Adrenal gland (tissue), 12 donors: Measurements from ENCODE around the gene SNAPC4. TPM values are rescaled to one million over a fixed set of nuclear protein-coding genes. Genes with fewer than 3 reads are reported as not detected.
A peak's percentile ranks its signal among the peaks of the same experiment; 100 is the strongest.
"Not testable (repeated sequence)": the region's sequence is repeated elsewhere in the genome, so short reads cannot be mapped to it uniquely, and the experiment has no call there.

Experiments used
- DNase-seq, 7 donors: peaks; one replicate each; pipeline ENCODE4 v3.0.0-alpha.2; 2019 to 2020
- H3K27ac ChIP-seq, 5 donors: fragments of 200-600 bp; sonication (generic) in 4 of 5; 1 replicate in 3 of 5; 2 replicates in 2 of 5; pipeline versions ENCODE4 v1.5.1 to v1.8.0; 2016 to 2020; ENCODE audit warnings: mild to moderate bottlenecking in 1 of 5
- H3K27me3 ChIP-seq: fragments of 200-600 bp; 2 replicates; pipeline ENCODE4 v1.8.0; 2021
- H3K36me3 ChIP-seq, 2 donors: fragments of 200-600 bp; replicated peaks in 1 of 2; 1 replicate in 1 of 2; 2 replicates in 1 of 2; pipeline versions ENCODE4 v1.5.1 to v1.8.0; 2018 to 2022
- H3K4me1 ChIP-seq, 2 donors: fragments of 200-600 bp; replicated peaks in 1 of 2; 1 replicate in 1 of 2; 2 replicates in 1 of 2; pipeline versions ENCODE4 v1.5.1 to v1.8.0; 2018 to 2021
- H3K4me3 ChIP-seq, 4 donors: fragments of 200-600 bp; sonication (generic) in 3 of 4; one replicate each; pipeline ENCODE4 v1.5.1; 2016 to 2018
- H3K9me3 ChIP-seq, 3 donors: fragments of 200-600 bp; sonication (generic) in 1 of 3; replicated peaks in 1 of 3; 1 replicate in 2 of 3; 2 replicates in 1 of 3; pipeline versions ENCODE4 v1.5.1 to v1.8.0; 2016 to 2021
- CTCF ChIP-seq, 6 experiments: fragments of 450-650 bp in 4 of 6; fragments of 200-600 bp in 2 of 6; sonication (generic) in 1 of 6; IDR thresholded peaks; 1 replicate in 5 of 6; 2 replicates in 1 of 6; pipeline versions ENCODE4 v1.5.1 to v1.8.0; 2016 to 2021; ENCODE audit warnings: antibody characterized with exemption in 6 of 6, mild to moderate bottlenecking in 2 of 6, moderate library complexity in 1 of 6
- POLR2A ChIP-seq, 2 donors: fragments of 450-650 bp; IDR thresholded peaks; one replicate each; pipeline ENCODE4 v1.6.1; 2017; ENCODE audit warnings: antibody characterized with exemption in 2 of 2, mild to moderate bottlenecking in 2 of 2, moderate library complexity in 1 of 2
- WGBS, 4 donors: extraction: QIAGEN DNeasy Blood & Tissue Kit in 2 of 4; methylation state at CpG; one replicate each; pipeline versions ENCODE4 v1.1.5 to v1.1.7; 2013 to 2017; 5-methylcytosine and 5-hydroxymethylcytosine counted together
- intact Hi-C, 2 donors: fragments of 100-400 bp; cut with DNase I; formaldehyde crosslinking; loops; one replicate each; pipeline versions ENCODE4 v1.14.1 to v1.15.0; 2022 to 2023
- polyA plus RNA-seq, 3 donors: library from polyadenylated mRNA; stranded (reverse); fragments of 200-250 nt in 2 of 3; fragments of 350-450 nt in 1 of 3; fragmentation: Illumina TruSeq in 1 of 3; extraction: RNeasy Lipid Tissue Mini Kit (QIAGEN cat#74804) in 1 of 3; gene quantifications; one replicate each; pipeline ENCODE4 v1.2.3, GENCODE V29; 2013 to 2014
- total RNA-seq, 9 donors: library from RNA; depleted of rRNA in 4 of 9; stranded (reverse); fragments of >200 nt in 4 of 9; fragments of 120-200 nt in 1 of 9; fragmentation: NEBNext Ultra II Directional in 1 of 9; extraction: Animal tissue kit (Norgen Biotek cat#: 25700) in 1 of 9; gene quantifications; one replicate each; pipeline versions ENCODE4 v1.1.0 to v1.2.4, GENCODE V29; 2013 to 2023
- donor health status: healthy with polysubstance abuse.
- donor health status: Bipolar disorder and iron deficiency.
- donor health status: DM: yes; HTN: yes; CAD: no.
- donor health status: DM: no; HTN: no; CAD: no.
- donor health status: DM: no; HTN: no; CAD: no.
- donor health status: DM: yes; HTN: yes; CAD: no.

SNAPC4 gene
- total and polyA plus RNA-seq, 12 donors: 2.4 to 20.1 (median 5.6) TPM

DNA sequence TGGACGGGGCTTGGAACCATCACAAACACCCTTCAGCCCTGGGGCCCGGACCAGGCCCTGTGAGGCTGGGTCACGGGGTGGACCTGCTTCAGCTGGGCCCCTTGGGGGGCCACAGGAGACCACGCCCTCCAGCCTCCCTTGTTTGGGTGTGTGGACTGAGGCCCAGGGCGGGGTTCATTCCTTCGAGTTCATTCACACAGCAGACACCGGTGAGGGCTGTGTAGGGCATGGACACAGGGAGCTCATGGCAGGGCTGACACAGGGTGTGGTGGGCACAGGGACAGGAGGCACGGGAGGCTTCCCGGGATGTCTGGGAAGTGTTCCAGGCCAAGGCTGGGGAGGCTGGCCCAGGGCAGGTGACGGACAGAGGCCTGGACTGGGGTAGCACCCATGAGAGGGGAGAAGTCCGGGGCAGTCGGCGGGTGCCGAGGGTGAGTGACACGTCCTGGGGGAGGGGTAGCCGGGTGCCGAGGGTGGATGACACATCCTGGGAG lies 45.3 kb downstream of the SNAPC4 start:
- 36 to 55% (median 52%) methylated on average over 9 to 17 of the region's 17 CpGs for WGBS, 4 donors
- intact Hi-C loops: no loop called here
- Histone ChIP-seq H3K9me3 (no peaks in the 10 kb centered on the region), H3K4me3 (no peak overlapping the region), H3K27ac (peak overlapping the region in 3 of 5 donors; percentile 22 to 56 (median 46)), H3K36me3 (no peaks in the 10 kb centered on the region), H3K4me1 (peaks cover 0 to 19% of the 10 kb centered on the region in 2 donors), H3K27me3 (no peaks in the 10 kb centered on the region)
- no peak for TF ChIP-seq CTCF (IDR thresholded peaks at IDR 0.05)
- no peak for TF ChIP-seq POLR2A (IDR thresholded peaks at IDR 0.05)
- DNase-seq: peak in 6 of 7 donors; percentile 64 to 81 (median 67)

GRCh38 chr9:136353757-136354488 lies 46.0 kb downstream of the SNAPC4 start:
- intact Hi-C loops: no loop called here
- 68 to 81% (median 75%) methylated on average over 3 to 13 of the region's 13 CpGs for WGBS, 4 donors
- Histone ChIP-seq H3K27me3 (no peaks in the 10 kb centered on the region), H3K4me3 (no peak overlapping the region), H3K36me3 (no peaks in the 10 kb centered on the region), H3K4me1 (peaks cover 0 to 19% of the 10 kb centered on the region in 2 donors), H3K9me3 (no peaks in the 10 kb centered on the region), H3K27ac (peak overlapping the region in 3 of 5 donors; percentile 22 to 56 (median 46))
- TF ChIP-seq POLR2A (IDR thresholded peaks at IDR 0.05): no peak
- TF ChIP-seq CTCF (IDR thresholded peaks at IDR 0.05): no peak
- DNase-seq: peak in 1 of 7 donors; percentile 46

DNA sequence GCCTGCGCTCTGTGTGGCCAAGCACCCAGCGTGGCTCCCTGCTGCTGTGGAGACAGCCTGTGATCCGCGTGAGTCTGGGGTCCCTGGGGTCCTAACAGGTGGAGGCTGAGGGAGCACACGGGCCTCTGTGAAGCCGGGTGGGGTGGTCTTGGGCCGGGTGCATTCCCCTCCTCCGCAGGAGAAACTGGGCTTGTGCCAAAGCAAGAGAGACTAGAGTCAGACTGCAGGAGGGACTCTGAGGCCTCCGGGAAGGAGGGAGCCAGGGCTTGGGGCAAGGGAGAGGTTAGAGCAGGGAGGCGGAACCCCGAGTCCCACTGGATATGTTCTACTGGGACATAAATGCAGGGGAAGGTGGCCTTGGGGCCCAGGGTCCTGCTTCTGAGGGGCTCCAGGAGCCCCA lies 46.9 kb downstream of the SNAPC4 start:
- Histone ChIP-seq H3K27me3 (no peaks in the 10 kb centered on the region), H3K4me1 (peaks cover 0 to 16% of the 10 kb centered on the region in 2 donors), H3K9me3 (no peaks in the 10 kb centered on the region), H3K36me3 (no peaks in the 10 kb centered on the region), H3K4me3 (no peak overlapping the region), H3K27ac (no peak overlapping the region)
- WGBS, 4 donors: 89 to 91% (median 91%) methylated on average over 8 to 11 of the region's 11 CpGs
- DNase-seq: no peak
- TF ChIP-seq CTCF (IDR thresholded peaks at IDR 0.05) (no peak), POLR2A (IDR thresholded peaks at IDR 0.05) (no peak)
- intact Hi-C loops: no loop called here

DNA sequence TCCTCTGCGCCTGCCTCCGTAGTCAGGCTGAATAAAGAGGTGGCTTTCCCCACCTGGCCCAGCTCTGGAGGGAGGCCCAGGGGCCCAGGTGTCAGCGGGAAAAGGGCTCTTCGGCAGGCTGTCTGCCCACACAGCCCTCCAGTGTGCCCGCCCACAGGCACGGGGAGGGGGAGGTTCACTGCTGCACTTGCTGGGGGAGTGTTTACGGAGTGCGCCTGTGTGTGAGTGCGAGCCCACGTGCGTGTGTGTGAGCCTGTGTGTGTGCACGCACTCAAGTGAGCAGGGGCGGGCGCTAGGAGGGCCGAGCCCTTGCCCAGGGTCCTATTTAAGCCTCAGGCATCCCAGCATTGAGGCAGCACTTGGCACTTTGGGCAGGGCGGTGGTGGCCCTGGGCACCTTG lies 47.3 kb downstream of the SNAPC4 start:
- H3K4me1 ChIP-seq: peaks cover 0 to 14% of the 10 kb centered on the region in 2 donors
- no peak for TF ChIP-seq CTCF (IDR thresholded peaks at IDR 0.05)
- TF ChIP-seq POLR2A (IDR thresholded peaks at IDR 0.05): no peak
- WGBS, 4 donors: 88 to 89% (median 88%) methylated on average over 13 to 16 of the region's 16 CpGs
- H3K9me3 ChIP-seq: no peaks in the 10 kb centered on the region
- no peak overlapping the region for H3K27ac ChIP-seq
- H3K4me3 ChIP-seq: no peak overlapping the region
- no peaks in the 10 kb centered on the region for H3K36me3 ChIP-seq
- H3K27me3 ChIP-seq: no peaks in the 10 kb centered on the region
- no peak for DNase-seq
- intact Hi-C loops: no loop called here

DNA sequence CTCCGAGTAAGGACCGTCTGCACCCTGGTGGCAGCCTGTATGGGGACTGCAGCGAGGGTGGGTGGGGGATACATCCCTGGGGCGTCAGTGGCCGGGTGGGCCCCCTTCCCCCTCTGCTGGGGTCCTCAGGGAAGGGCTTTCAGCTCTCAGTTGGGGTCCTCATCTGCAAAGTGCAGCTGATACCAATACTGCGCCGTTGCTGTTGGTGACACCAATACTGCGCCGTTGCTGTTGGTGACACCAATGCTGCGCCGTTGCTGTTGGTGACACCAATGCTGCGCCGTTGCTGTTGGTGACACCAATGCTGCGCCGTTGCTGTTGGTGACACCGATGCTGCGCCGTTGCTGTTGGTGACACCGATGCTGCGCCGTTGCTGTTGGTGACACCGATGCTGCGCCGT lies 48.1 kb downstream of the SNAPC4 start:
- DNase-seq, H3K27me3 ChIP-seq, H3K4me3 ChIP-seq, H3K27ac ChIP-seq, intact Hi-C loops, H3K36me3 ChIP-seq, H3K9me3 ChIP-seq: not testable (repeated sequence)
- 90 to 100% (median 91%) methylated on average over 1 to 22 of the region's 24 CpGs; no CpG with 5 or more reads in 1 of the 4 donors for WGBS, 4 donors
- peaks cover 0 to 14% of the 10 kb centered on the region in 2 donors for H3K4me1 ChIP-seq
